OCI-LY3 (cell line): Measurements from ENCODE around the gene CASS4.

Experiments
- H2AFZ ChIP-seq: fragments of 200-600, 300-600 bp; shearing (Covaris generic); 2 replicates; pipeline ENCODE4 v1.6.0; 2014; ENCODE audit warnings: antibody characterized with exemption, low read depth, low read length
- H3K27ac ChIP-seq: fragments of 200-600, 300-600 bp; sonication (generic); 2 replicates; pipeline ENCODE4 v1.5.1; 2014; ENCODE audit warnings: mild to moderate bottlenecking, low read length, moderate library complexity, mixed read lengths
- H3K27me3 ChIP-seq: fragments of 200-600, 300-600 bp; sonication (generic); 2 replicates; pipeline ENCODE4 v1.6.1; 2014; ENCODE audit warnings: low read depth, low read length, mixed read lengths
- H3K36me3 ChIP-seq: fragments of 200-600, 300-600 bp; sonication (generic); replicated peaks from 2 replicates; pipeline ENCODE3; 2014; ENCODE audit warnings: low read depth, low read length, mixed read lengths
- H3K4me1 ChIP-seq: fragments of 300-600, 200-600 bp; sonication (generic); 2 replicates; pipeline ENCODE4 v1.6.1; 2014; ENCODE audit warnings: low read length, mixed read lengths
- H3K4me2 ChIP-seq: fragments of 200-600, 300-600 bp; sonication (generic); 2 replicates; pipeline ENCODE4 v1.6.1; 2014; ENCODE audit warnings: low read length, mixed read lengths
- H3K4me3 ChIP-seq: fragments of 300-600, 200-600 bp; sonication (generic); 2 replicates; pipeline ENCODE4 v1.5.1; 2014; ENCODE audit warnings: antibody characterized with exemption, mild to moderate bottlenecking, low read length, moderate library complexity
- H3K79me2 ChIP-seq: fragments of 300-600, 200-600 bp; shearing (Covaris generic); 2 replicates; pipeline ENCODE4 v1.6.1; 2014; ENCODE audit warnings: mild to moderate bottlenecking, low read length, mixed read lengths
- H3K9ac ChIP-seq: fragments of 300-600, 200-600 bp; shearing (Covaris generic); 2 replicates; pipeline ENCODE4 v1.6.0; 2014; ENCODE audit warnings: mild to moderate bottlenecking, low read length, moderate library complexity
- H3K9me3 ChIP-seq: fragments of 200-600, 300-600 bp; shearing (Covaris generic); 2 replicates; pipeline ENCODE4 v1.6.1; 2014; ENCODE audit warnings: low read length, mixed read lengths; ENCODE audit not compliant: insufficient read depth
- H4K20me1 ChIP-seq: fragments of 200-600, 300-600 bp; sonication (generic); 2 replicates; pipeline ENCODE4 v1.6.1; 2016; ENCODE audit warnings: low read length, mixed read lengths; ENCODE audit not compliant: insufficient read depth
- EZH2phosphoT487 ChIP-seq: fragments of 200-600 bp; shearing (Covaris generic); IDR thresholded peaks from 2 replicates; pipeline ENCODE4 v1.6.1; 2018; ENCODE audit warnings: antibody characterized with exemption, mixed run types, low read depth
- TF ChIP-seq, protein P1 (sequence below): fragments of 200-600, 300-600 bp; sonication (generic); IDR thresholded peaks from 2 replicates; pipeline ENCODE4 v1.5.1; 2014; ENCODE audit warnings: antibody characterized with exemption, low read length, low read depth

The CASS4 gene

GRCh38 chr20:56469077-56469449, 57.0 kb downstream of the CASS4 start:
- Histone ChIP-seq H3K79me2 (peaks cover 41% of the 10 kb centered on the region), H3K9ac (peak overlapping the region; percentile 78), H3K4me2 (peak overlapping the region; percentile 95), H3K27me3 (no peaks in the 10 kb centered on the region), H3K4me3 (peak overlapping the region; percentile 87), H3K9me3 (no peaks in the 10 kb centered on the region), H3K36me3 (peaks cover 25% of the 10 kb centered on the region), H3K27ac (no peak overlapping the region), H2AFZ (no peak overlapping the region), H4K20me1 (no peaks in the 10 kb centered on the region), H3K4me1 (peaks cover 43% of the 10 kb centered on the region)
- TF ChIP-seq EZH2phosphoT487, result no peak

- H3K9me3 ChIP-seq, result no peaks in the 10 kb centered on the region
- no peak overlapping the region for H2AFZ ChIP-seq
- H3K4me3 ChIP-seq, result peak overlapping the region; percentile 13; the same call in 1 of the 2 replicates
- 0 out of 2 replicates have a peak overlapping the region, but pooled peaks have one; percentile 11 for H3K9ac ChIP-seq
- peaks cover 5% of the 10 kb centered on the region; the same call in 1 of the 2 replicates for H3K79me2 ChIP-seq
- H3K36me3 ChIP-seq, result peaks cover 58% of the 10 kb centered on the region
- peaks cover 10% of the 10 kb centered on the region; the same call in 1 of the 2 replicates for H3K4me1 ChIP-seq
- H3K27me3 ChIP-seq, result no peaks in the 10 kb centered on the region
- H3K4me2 ChIP-seq, result peak overlapping the region; percentile 31
- TF ChIP-seq, protein P1, sequence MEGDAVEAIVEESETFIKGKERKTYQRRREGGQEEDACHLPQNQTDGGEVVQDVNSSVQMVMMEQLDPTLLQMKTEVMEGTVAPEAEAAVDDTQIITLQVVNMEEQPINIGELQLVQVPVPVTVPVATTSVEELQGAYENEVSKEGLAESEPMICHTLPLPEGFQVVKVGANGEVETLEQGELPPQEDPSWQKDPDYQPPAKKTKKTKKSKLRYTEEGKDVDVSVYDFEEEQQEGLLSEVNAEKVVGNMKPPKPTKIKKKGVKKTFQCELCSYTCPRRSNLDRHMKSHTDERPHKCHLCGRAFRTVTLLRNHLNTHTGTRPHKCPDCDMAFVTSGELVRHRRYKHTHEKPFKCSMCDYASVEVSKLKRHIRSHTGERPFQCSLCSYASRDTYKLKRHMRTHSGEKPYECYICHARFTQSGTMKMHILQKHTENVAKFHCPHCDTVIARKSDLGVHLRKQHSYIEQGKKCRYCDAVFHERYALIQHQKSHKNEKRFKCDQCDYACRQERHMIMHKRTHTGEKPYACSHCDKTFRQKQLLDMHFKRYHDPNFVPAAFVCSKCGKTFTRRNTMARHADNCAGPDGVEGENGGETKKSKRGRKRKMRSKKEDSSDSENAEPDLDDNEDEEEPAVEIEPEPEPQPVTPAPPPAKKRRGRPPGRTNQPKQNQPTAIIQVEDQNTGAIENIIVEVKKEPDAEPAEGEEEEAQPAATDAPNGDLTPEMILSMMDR, result no peak
- no peak for TF ChIP-seq EZH2phosphoT487
- H3K27ac ChIP-seq, result peak overlapping the region; percentile 40
- H4K20me1 ChIP-seq, result 0 out of 2 replicates have a peak, but pooled peaks cover 4% of the 10 kb centered on the region
Observed at GRCh38 chr20:56483970-56484369, 71.9 kb downstream of the CASS4 start.

DNA sequence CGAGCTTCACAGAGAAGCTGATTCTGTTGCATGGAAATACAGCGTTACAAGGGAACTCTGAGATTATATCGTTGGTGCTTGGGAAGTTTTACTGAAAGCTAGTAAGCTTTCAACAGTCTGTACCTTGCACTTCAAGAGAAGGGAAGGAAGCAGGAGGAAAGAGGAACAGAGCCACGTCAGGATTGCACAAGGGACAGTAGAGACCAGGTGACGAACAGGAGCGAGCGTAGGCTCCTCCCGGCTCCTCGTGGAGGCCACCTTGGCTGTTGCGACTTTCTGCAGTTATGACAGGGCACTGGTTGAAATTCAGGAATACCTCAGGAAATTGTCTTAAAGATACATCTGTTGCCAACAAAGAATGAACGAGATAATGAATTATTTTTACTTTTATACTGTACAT, 75.2 kb downstream of the CASS4 start:
- no peak for TF ChIP-seq EZH2phosphoT487
- TF ChIP-seq, protein P1, result no peak
- Histone ChIP-seq H4K20me1 (0 out of 2 replicates have a peak, but pooled peaks cover 4% of the 10 kb centered on the region), H3K9ac (no peak overlapping the region), H3K27ac (no peak overlapping the region), H3K4me3 (no peak overlapping the region), H3K36me3 (peaks cover 46% of the 10 kb centered on the region), H2AFZ (no peak overlapping the region), H3K4me1 (peaks cover 10% of the 10 kb centered on the region; the same call in 1 of the 2 replicates), H3K9me3 (no peaks in the 10 kb centered on the region), H3K79me2 (peaks cover 9% of the 10 kb centered on the region; the same call in 1 of the 2 replicates), H3K4me2 (no peak overlapping the region), H3K27me3 (no peaks in the 10 kb centered on the region)

GRCh38 chr20:56488566-56488965, 76.5 kb downstream of the CASS4 start:
- Histone ChIP-seq H2AFZ (no peak overlapping the region), H3K79me2 (peaks cover 9% of the 10 kb centered on the region; the same call in 1 of the 2 replicates), H3K4me2 (no peak overlapping the region), H3K27ac (no peak overlapping the region), H3K27me3 (no peaks in the 10 kb centered on the region), H3K4me1 (peaks cover 8% of the 10 kb centered on the region; the same call in 1 of the 2 replicates), H3K36me3 (peaks cover 49% of the 10 kb centered on the region), H4K20me1 (0 out of 2 replicates have a peak, but pooled peaks cover 4% of the 10 kb centered on the region), H3K4me3 (no peak overlapping the region), H3K9me3 (no peaks in the 10 kb centered on the region), H3K9ac (no peak overlapping the region)
- TF ChIP-seq, protein P1, result no peak
- TF ChIP-seq EZH2phosphoT487, result no peak

DNA sequence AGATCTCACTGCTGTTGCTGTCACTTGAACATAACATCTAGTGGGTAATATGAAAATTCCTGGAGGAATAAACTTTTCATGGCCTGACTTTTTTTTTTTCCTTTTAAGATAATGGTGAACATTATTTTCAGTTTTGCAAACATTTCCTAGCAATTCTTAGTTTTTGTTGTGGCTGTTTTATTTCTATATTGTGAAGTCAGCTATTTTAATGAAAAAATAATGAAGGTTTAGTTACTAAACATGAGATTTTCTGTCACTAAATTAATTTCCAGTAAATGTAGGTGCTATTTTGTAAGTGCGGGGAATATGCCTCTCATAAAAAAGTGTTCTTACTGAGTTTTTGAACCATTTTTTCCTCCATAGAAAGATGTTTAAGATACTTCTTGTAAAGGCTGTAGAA, 89.1 kb downstream of the CASS4 start:
- Histone ChIP-seq H4K20me1 (no peaks in the 10 kb centered on the region; the same call in 1 of the 2 replicates), H3K79me2 (no peaks in the 10 kb centered on the region), H3K9ac (no peak overlapping the region)

More for the DNA sequence above, 89.1 kb downstream of the CASS4 start:
- Histone ChIP-seq H2AFZ (no peak overlapping the region), H3K9me3 (no peaks in the 10 kb centered on the region), H3K4me1 (no peaks in the 10 kb centered on the region), H3K27me3 (no peaks in the 10 kb centered on the region), H3K4me3 (no peak overlapping the region), H3K36me3 (peaks cover 28% of the 10 kb centered on the region), H3K27ac (no peak overlapping the region), H3K4me2 (no peak overlapping the region)
- no peak for TF ChIP-seq EZH2phosphoT487
- TF ChIP-seq, protein P1, result no peak
